Activated naive CD8-positive, alpha-beta T cell treated with anti-CD3 and anti-CD28 coated beads, Interleukin-2, amount 10 ng/mL, durations not matched to agents 7 days and 5 days (primary cell): ENCODE measurements around the gene RSAD2. TPM values are rescaled to one million over a fixed set of nuclear protein-coding genes. Genes with fewer than 3 reads are reported as not detected.

ENCODE experiments used
- ATAC-seq: fragments of 150-1000 bp; cut with Tn5 transposase; one replicate; pipeline ENCODE4 v1.10.0; 2021; ENCODE audit warnings: low read depth, moderate library complexity
- POLR2A ChIA-PET: fragments of 350-600 bp; sonication (Branson Sonifier 250); formaldehyde crosslinking; loops from one replicate; lab custom pipeline; 2021; ENCODE audit warnings: antibody characterized with exemption; lab: Charles Lee
- DNase-seq: peaks from one replicate; pipeline ENCODE4 v3.0.0; 2021
- H3K27ac Mint-ChIP-seq: one replicate; pipeline ENCODE4 v1.8.0; 2022; ENCODE audit warnings: mild to moderate bottlenecking, mixed read lengths
- H3K27me3 Mint-ChIP-seq: one replicate; pipeline ENCODE4 v1.8.0; 2022; ENCODE audit warnings: mild to moderate bottlenecking, moderate library complexity, mixed read lengths
- H3K36me3 Mint-ChIP-seq: one replicate; pipeline ENCODE4 v1.8.0; 2021; ENCODE audit warnings: mild to moderate bottlenecking, mixed read lengths
- H3K4me1 Mint-ChIP-seq: one replicate; pipeline ENCODE4 v1.8.0; 2021; ENCODE audit warnings: mixed read lengths
- H3K4me3 Mint-ChIP-seq: one replicate; pipeline ENCODE4 v1.8.0; 2022; ENCODE audit warnings: mild to moderate bottlenecking, moderate library complexity, mixed read lengths
- H3K9me3 Mint-ChIP-seq: one replicate; pipeline ENCODE4 v1.8.0; 2021; ENCODE audit warnings: mixed read lengths
- total RNA-seq, 2 experiments: library from RNA; stranded (reverse); gene quantifications; one replicate each; pipeline ENCODE4 v1.2.3, GENCODE V29; 2021

Gene RSAD2
- 100 to 1,000 TPM; 104 to 105 TPM for total RNA-seq

- POLR2A ChIA-PET = interaction anchor here (0.7 to 9.1 kb wide), 17 partner anchors 9 to 1804 kb away, joined by 3 to 557 read pairs (median 8); partner anchors contain the start of genes CMPK2 and ID2
- ATAC-seq (peak; percentile 81), DNase-seq (peak; percentile 68)
- Mint-ChIP-seq H3K4me1 (peaks cover 56% of the 10 kb centered on the region), H3K4me3 (peak within 1 kb of the TSS; percentile 99), H3K27ac (peak within 1 kb of the TSS; percentile 95), H3K9me3 (peaks cover 4% of the 10 kb centered on the region), H3K27me3 (no peaks in the 10 kb centered on the region), H3K36me3 (peaks cover 64% of the 10 kb centered on the region)
These were observed at the start of gene RSAD2 for GRCh38 chr2:6877402-6878304. RSAD2 (plus strand) TSS chr2:6877777; CDS start chr2:6877801, 24 bp downstream.

DNA sequence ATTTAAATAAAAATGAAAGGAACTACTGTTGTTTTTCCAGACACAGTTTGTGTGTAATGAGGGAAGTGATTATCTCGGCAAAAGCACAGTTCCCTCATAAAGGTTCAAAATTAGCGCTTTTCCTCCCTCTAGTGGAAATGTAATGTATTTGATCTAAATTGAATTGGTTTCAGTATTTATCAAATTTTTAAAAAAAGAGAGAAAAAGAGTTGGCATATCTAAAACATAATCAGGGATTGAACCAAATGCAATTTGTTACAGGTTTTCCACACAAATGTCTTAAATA, 49.3 kb upstream of the RSAD2 start:
- DNase-seq (no peak), ATAC-seq (no peak)
- peaks cover 22% of the 10 kb centered on the region for H3K4me1 Mint-ChIP-seq
- no peak overlapping the region for H3K27ac Mint-ChIP-seq
- peak overlapping the region; percentile 4 for H3K4me3 Mint-ChIP-seq
- H3K36me3 Mint-ChIP-seq = peaks cover 37% of the 10 kb centered on the region
- peaks cover 18% of the 10 kb centered on the region for H3K9me3 Mint-ChIP-seq
- H3K27me3 Mint-ChIP-seq = no peaks in the 10 kb centered on the region
- POLR2A ChIA-PET = no interaction called here

DNA sequence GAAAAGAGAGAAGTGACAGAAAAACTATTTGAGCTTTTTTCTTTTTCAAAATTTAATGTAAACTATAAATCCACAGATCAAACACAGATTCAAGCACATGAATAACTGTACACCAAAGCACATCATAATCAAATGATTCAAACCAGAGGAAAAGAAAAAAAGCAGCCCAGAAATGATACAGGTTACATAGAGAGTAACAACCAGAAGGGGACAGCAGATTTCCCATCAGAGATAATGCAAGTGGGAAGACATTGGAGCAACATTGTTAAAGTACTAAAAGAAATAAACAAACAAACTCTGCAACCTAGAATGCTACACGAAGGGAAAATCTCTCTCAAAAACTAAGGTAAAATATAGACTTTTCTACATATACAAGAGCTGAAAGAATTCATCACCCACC, 46.3 kb upstream of the RSAD2 start:
- no peak for ATAC-seq
- no peak overlapping the region for H3K27ac Mint-ChIP-seq
- POLR2A ChIA-PET = interaction anchor here (0.6 to 2.0 kb wide), 2 partner anchors 46 to 48 kb away, joined by 3 to 5 read pairs; partner anchors contain the start of gene RSAD2

GRCh38 chr2:6832596-6833299, 44.8 kb upstream of the RSAD2 start:
- peaks cover 22% of the 10 kb centered on the region for H3K9me3 Mint-ChIP-seq
- H3K4me3 Mint-ChIP-seq = peak overlapping the region; percentile 80
- DNase-seq = no peak
- peak overlapping the region; percentile 92 for H3K27ac Mint-ChIP-seq
- peak; percentile 37 for ATAC-seq
- no peaks in the 10 kb centered on the region for H3K27me3 Mint-ChIP-seq
- peaks cover 21% of the 10 kb centered on the region for H3K4me1 Mint-ChIP-seq
- H3K36me3 Mint-ChIP-seq = peaks cover 65% of the 10 kb centered on the region
- POLR2A ChIA-PET = interaction anchor here (2.0 kb wide), 1 partner anchor 45 kb away, joined by 5 read pairs; the partner anchor contains the start of gene RSAD2

More for the DNA sequence above, 46.3 kb upstream of the RSAD2 start:
- H3K4me3 Mint-ChIP-seq = no peak overlapping the region
- DNase-seq = no peak
- peaks cover 31% of the 10 kb centered on the region for H3K4me1 Mint-ChIP-seq
- H3K9me3 Mint-ChIP-seq = peaks cover 22% of the 10 kb centered on the region
- H3K27me3 Mint-ChIP-seq = no peaks in the 10 kb centered on the region
- H3K36me3 Mint-ChIP-seq = peaks cover 54% of the 10 kb centered on the region

DNA sequence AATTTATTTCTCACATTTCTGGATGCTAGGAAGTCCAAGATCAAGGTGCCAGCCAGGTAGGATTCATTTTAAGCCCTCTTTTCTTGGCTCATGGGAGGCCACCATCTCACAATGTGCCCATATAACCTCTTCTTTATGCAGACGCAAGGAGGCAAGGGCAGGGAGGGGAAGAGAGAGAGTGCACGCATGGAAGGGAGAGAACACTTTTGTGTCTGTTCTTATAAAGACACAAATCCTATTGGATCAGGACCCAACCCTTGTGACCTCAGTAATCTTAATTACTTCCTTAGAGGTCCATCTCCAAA, 44.3 kb upstream of the RSAD2 start:
- Mint-ChIP-seq H3K27ac (peak overlapping the region; percentile 92), H3K4me1 (peaks cover 17% of the 10 kb centered on the region), H3K27me3 (no peaks in the 10 kb centered on the region), H3K9me3 (peaks cover 22% of the 10 kb centered on the region), H3K4me3 (peak overlapping the region; percentile 80), H3K36me3 (peaks cover 68% of the 10 kb centered on the region)
- POLR2A ChIA-PET = no interaction called here
- DNase-seq = no peak
- no peak for ATAC-seq

- Mint-ChIP-seq H3K36me3 (peaks cover 72% of the 10 kb centered on the region), H3K9me3 (peaks cover 22% of the 10 kb centered on the region), H3K27ac (peak overlapping the region; percentile 18), H3K4me1 (peaks cover 17% of the 10 kb centered on the region), H3K4me3 (no peak overlapping the region), H3K27me3 (no peaks in the 10 kb centered on the region)
- DNase-seq (no peak), ATAC-seq (no peak)
- POLR2A ChIA-PET = interaction anchor here (1.2 to 2.9 kb wide), 2 partner anchors 32 to 83 kb away, joined by 3 to 16 read pairs; partner anchors contain the start of gene CMPK2
These were observed 43.4 kb upstream of the RSAD2 start for GRCh38 chr2:6834163-6834562.

GRCh38 chr2:6835467-6835866, 42.1 kb upstream of the RSAD2 start:
- peaks cover 19% of the 10 kb centered on the region for H3K9me3 Mint-ChIP-seq
- H3K4me3 Mint-ChIP-seq = no peak overlapping the region
- H3K27me3 Mint-ChIP-seq = no peaks in the 10 kb centered on the region
- DNase-seq (no peak), ATAC-seq (peak; percentile 59)
- peaks cover 18% of the 10 kb centered on the region for H3K4me1 Mint-ChIP-seq
- POLR2A ChIA-PET = interaction anchor here (1.2 to 2.9 kb wide), 2 partner anchors 30 to 81 kb away, joined by 3 to 16 read pairs; partner anchors contain the start of gene CMPK2
- H3K36me3 Mint-ChIP-seq = peaks cover 72% of the 10 kb centered on the region
- no peak overlapping the region for H3K27ac Mint-ChIP-seq

- H3K9me3 Mint-ChIP-seq = peaks cover 6% of the 10 kb centered on the region
- ATAC-seq = no peak
- H3K36me3 Mint-ChIP-seq = peaks cover 75% of the 10 kb centered on the region
- H3K4me3 Mint-ChIP-seq = no peak overlapping the region
- POLR2A ChIA-PET = no interaction called here
- peaks cover 13% of the 10 kb centered on the region for H3K4me1 Mint-ChIP-seq
- H3K27ac Mint-ChIP-seq = no peak overlapping the region
- H3K27me3 Mint-ChIP-seq = no peaks in the 10 kb centered on the region
- DNase-seq = no peak
These were observed 38.8 kb upstream of the RSAD2 start for GRCh38 chr2:6838673-6839319.

GRCh38 chr2:6841537-6842287, 35.9 kb upstream of the RSAD2 start:
- Mint-ChIP-seq H3K4me3 (no peak overlapping the region), H3K27ac (no peak overlapping the region), H3K9me3 (peaks cover 11% of the 10 kb centered on the region), H3K36me3 (peaks cover 82% of the 10 kb centered on the region), H3K27me3 (no peaks in the 10 kb centered on the region), H3K4me1 (peaks cover 4% of the 10 kb centered on the region)
- POLR2A ChIA-PET = interaction anchor here (1.0 to 1.3 kb wide), 2 partner anchors 18 to 23 kb away, joined by 3 to 4 read pairs; no protein-coding TSS in a partner anchor
- DNase-seq (no peak), ATAC-seq (no peak)

DNA sequence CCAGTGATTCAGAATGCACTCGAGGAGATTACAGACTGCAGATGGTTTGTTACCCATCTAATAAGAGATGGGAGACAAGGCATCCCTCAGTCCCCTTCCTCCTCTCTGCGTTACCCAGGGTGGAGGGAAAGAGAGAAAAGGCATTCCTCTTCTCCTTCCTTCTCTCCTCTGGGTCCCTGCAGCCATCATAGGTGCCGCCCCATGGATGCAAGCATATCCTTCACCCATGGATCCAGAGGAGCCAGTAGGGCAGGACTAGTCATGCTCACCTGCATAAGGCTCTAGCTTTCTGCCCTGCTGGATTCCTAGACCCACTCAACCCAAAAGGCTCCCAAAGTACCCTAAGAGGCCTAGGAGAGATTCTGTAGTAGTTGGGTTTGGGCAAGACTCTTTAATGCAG, 32.3 kb upstream of the RSAD2 start:
- Mint-ChIP-seq H3K9me3 (peaks cover 17% of the 10 kb centered on the region), H3K36me3 (peaks cover 82% of the 10 kb centered on the region), H3K4me1 (peaks cover 24% of the 10 kb centered on the region), H3K27ac (no peak overlapping the region), H3K27me3 (no peaks in the 10 kb centered on the region), H3K4me3 (no peak overlapping the region)
- POLR2A ChIA-PET = interaction anchor here (0.9 to 1.7 kb wide), 2 partner anchors 20 to 73 kb away, joined by 5 read pairs; partner anchors contain the start of gene CMPK2
- ATAC-seq = no peak
- DNase-seq = no peak

DNA sequence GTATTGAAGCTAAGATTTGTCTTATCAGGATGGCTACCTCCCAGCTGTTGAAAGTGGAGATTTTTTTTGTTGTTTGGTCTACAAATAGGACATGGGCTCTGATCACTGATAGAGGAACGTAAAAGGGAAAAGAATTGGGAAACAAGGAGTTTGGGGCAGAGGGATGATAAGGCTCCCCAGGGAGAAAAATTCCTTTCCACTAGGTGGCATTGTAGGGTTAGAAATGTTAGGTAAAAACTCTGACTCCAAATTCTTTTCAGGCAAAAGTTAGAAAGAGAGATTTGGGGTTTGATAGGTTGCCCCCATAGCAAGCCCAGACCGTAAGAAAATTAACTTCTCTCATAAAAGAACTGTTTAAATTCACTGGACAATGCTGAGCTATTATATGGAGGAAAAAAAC, 31.7 kb upstream of the RSAD2 start:
- Mint-ChIP-seq H3K4me3 (no peak overlapping the region), H3K27ac (no peak overlapping the region), H3K36me3 (peaks cover 83% of the 10 kb centered on the region), H3K27me3 (no peaks in the 10 kb centered on the region), H3K4me1 (peaks cover 26% of the 10 kb centered on the region), H3K9me3 (peaks cover 17% of the 10 kb centered on the region)
- ATAC-seq (no peak), DNase-seq (no peak)
- POLR2A ChIA-PET = interaction anchor here (0.6 to 2.7 kb wide), 4 partner anchors 12 to 73 kb away, joined by 3 to 9 read pairs (median 5); partner anchors contain the start of gene CMPK2

GRCh38 chr2:6846540-6846939, 31.0 kb upstream of the RSAD2 start:
- H3K9me3 Mint-ChIP-seq = peaks cover 17% of the 10 kb centered on the region
- ATAC-seq = no peak
- peak overlapping the region; percentile 38 for H3K27ac Mint-ChIP-seq
- DNase-seq = no peak
- peaks cover 86% of the 10 kb centered on the region for H3K36me3 Mint-ChIP-seq
- POLR2A ChIA-PET = interaction anchor here (1.7 to 2.7 kb wide), 3 partner anchors 11 to 19 kb away, joined by 5 to 9 read pairs (median 5); partner anchors contain the start of gene CMPK2
- H3K4me3 Mint-ChIP-seq = no peak overlapping the region
- H3K27me3 Mint-ChIP-seq = no peaks in the 10 kb centered on the region
- peaks cover 31% of the 10 kb centered on the region for H3K4me1 Mint-ChIP-seq
